Hematopoietic multipotent progenitor cell treated with erythropoietin and hydrocortisone succinate and interleukin-3 and kit ligand, for 4 days (in vitro differentiated cells): ENCODE data around the gene ARHGAP10.
"Not testable (repeated sequence)": the region's sequence is repeated elsewhere in the genome, so short reads cannot be mapped to it uniquely, and the experiment has no call there.

ENCODE experiments used
- DNase-seq: peaks from one replicate; pipeline ENCODE4 v3.0.0-alpha.2; 2015

The ARHGAP10 gene

DNA sequence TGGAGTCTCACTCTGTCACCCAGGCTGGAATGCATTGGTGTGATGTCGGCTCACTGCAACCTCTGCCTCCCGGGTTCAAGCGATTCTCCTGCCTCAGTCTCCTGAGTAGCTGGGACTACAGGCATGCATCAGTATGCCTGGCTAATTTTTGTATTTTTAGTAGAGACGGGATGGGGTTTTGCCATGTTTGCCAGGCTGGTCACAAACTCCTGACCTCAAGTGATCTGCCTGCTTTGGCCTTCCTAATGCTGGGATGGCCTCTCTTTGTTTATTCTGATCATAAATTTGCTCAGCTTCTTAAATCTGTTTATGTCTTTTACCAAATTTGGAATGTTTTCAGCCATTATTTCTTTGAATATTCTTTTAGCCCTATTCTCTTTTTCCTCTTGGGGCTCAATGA, 67.2 kb downstream of the ARHGAP10 start:
- not testable (repeated sequence) for DNase-seq

DNA sequence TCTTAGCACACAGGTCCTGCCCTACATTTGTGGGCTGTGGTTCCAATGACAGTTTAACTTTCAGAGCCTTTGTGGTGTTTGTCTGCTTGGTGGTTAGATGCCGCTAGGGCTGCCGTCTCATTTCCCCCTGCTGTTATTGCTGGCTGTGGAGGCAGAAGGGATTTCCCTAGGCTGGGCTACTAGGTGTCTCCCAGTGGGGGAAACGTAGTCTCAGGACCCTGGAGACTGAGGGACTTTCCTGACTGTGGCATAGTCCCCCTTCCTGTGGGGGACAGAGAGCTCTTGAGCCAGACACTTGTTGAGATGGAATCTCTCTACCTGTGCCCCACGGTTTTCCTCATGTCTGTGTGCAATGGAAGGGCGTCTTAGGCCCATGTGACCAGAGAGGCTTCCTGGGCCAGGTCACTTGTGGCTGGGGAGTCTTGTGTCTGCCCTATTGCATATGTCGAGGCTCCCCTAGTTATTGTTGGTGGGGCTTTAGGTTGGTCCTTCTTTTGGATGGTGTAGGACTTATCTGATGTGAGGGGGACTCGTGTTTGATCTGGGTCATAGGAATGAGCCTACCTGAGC, 68.2 kb downstream of the ARHGAP10 start:
- DNase-seq, result peak; percentile 89

DNA sequence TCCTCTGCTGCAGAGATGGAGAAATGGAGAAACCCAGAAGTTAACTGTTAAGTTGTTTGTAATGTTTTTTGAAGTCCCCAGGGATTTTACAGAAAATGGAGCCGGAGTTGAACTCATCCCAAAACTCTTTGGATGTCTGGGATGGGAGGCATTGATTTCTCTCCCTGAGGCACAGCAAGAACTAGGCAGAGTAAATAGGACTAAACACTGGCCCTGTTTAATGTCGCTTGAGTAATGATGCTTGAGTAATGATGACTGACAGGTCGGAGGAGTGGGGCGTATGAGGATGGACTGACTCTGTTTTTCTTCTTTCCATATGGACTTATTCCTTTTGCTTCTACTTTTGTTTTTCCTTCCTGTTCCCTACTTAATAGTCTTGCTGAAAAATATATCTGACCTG, 69.9 kb downstream of the ARHGAP10 start:
- no peak for DNase-seq

DNA sequence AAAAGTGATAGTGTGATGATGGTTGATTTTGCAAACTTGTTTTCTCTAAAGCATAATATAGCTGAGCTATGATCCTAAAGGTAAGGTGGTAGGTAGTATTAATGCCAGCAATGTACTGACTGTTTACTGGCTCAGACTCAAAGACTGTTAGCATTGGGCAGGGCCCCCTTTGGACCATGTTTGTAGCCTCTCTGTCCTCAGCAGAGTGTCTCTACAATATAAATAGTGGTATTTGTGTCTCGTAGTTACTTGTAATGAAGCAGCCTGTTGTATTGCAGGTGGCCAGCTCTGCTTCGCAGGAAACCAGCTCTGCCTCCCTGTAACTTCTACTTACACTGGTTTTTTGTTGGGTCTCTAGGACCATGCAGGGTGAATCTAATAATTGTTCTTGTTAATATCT, 70.5 kb downstream of the ARHGAP10 start:
- no peak for DNase-seq

DNA sequence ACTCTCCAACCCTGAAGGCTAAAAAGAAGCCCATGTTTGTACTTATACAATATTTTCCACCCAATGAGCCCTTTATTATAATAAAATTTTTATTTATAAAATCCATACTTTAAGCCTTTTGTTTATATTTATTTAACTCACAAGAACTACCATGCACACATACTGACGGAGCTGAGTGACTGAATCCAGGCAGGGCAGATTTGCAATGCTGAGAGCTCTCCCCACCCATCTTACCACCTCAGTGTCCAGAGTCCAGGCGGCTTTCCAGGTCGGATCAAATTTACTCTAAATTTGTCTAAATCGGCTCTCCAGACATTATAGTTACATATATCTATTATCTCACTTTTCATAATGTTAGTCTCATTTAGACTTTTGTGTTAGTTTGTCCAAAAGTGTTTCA, 74.1 kb downstream of the ARHGAP10 start:
- DNase-seq, result no peak

DNA sequence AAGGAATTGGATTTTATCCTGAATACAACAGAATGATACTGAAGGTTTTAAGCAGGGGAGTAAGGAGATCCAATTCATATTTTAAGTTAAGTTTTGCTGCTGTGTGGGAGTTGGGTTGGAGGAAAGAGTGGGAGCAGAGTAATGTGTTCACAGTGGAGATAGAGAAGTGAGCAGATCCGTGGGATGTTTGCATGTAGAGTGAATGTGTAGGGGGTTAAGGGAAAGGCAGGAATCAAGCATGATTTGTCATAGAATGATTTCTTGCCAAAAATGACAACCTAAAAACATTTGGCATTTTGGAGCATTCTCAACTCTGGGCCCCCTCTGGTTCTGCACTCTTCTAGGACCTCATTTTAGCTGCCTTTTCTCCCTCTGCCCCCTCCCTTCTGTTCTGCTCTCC, 76.6 kb downstream of the ARHGAP10 start:
- DNase-seq, result no peak

DNA sequence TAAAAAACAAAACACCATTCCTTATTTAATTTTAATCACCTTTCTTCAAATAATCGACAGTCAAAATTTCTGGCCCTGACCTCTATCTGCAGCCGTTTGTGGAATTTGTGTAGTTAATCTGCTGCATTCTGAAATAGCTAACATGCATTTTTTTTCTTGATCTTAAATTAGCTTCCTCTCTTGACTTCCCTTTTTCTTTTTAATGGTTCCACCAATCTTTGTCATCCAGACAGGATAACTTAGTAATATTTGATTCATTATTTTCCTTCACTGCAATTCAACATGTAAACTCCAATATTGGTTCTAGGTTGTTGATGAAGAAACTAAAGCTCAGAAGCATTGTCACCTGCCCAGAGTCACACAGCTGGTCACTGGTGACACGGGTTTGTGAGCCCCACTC, 77.3 kb downstream of the ARHGAP10 start:
- DNase-seq, result peak; percentile 66

DNA sequence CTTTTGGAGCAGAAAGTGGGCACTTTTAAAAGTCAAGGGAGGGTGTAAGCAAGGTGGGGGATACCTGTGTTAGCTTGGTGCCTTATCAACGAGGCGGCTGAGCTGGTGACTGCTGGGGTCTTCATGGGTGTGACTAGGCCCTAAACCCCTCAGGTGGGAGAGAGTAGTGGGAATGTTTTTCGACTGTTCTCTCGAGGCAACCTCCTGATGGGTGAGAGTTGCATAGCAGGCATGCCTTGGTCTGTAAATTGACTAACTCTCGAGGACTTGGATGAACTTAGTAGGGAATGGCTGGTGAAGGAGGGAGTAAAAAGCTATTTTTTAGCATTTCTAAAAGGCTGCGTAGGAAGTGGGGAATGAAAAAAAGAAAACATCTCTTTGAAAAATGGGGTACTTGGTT, 80.0 kb downstream of the ARHGAP10 start:
- DNase-seq, result no peak

DNA sequence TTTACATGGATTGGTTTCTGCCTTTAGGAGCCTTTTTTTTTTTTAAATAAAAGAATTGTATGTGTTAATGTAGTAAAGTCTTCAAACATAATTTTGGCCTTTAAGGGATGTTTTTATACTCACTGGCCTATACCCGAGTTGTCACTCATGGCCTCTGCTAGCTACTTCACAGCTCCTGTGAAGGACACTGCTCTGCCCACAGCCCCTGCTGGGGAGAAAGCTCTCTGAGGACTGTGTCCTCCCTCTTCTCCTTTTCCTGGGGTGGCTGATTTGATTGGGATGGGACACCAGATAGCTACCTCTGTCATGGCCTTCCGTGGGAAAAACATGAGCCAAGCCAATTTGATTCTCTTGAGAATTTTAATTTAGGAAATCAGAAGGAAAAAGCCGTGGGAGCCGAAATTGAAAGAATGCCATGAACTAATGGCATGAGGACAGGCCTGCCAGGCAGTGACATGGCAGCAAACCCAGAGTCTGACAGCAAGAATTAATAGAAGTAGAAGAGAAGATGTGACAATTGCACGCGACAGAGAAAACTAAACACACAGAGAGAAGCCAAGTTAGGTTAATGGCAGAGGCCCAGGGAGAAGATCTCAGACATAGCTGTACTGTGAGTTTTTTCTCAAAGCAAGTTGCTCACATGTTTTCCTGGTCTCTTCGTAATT, 81.4 kb downstream of the ARHGAP10 start:
- DNase-seq, result no peak

DNA sequence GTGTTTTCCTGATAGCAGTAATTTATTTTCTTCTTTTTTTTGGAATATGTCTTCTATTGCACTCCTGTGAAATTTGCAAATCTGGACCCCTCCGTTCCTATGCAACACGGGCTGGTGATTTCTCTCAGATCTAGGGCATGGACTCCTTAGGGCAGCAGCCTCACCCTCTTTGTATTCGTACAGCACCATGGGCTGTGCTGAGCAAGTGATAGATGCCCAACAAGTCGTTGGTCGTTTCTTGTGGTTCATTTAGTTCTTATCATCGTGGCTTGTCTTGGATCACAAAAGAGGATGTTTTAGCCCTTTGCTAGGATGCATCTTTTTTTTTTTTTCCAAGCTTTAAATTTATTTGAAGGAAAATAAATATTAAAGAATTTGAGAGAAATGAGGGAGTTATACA, 82.1 kb downstream of the ARHGAP10 start:
- DNase-seq, result peak; percentile 75

DNA sequence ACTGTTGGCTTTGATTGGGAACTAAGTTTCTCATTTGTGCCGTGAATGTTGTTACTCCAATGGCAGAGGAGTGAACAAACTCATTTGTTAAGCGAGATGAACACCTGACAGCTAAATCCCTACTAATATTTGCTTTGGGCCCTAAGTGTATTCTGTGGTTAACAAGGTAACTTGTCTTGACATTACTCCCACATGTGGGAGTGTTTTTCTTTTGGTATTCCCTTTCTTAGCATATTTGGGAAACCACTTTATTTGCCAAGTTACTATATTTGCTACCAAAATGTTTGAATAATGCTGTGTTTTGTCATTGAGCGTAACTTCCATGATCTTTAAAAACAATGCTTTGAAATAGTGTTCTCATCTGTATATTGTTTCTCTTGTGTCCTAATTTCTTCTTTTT, 82.5 kb downstream of the ARHGAP10 start:
- DNase-seq, result no peak

DNA sequence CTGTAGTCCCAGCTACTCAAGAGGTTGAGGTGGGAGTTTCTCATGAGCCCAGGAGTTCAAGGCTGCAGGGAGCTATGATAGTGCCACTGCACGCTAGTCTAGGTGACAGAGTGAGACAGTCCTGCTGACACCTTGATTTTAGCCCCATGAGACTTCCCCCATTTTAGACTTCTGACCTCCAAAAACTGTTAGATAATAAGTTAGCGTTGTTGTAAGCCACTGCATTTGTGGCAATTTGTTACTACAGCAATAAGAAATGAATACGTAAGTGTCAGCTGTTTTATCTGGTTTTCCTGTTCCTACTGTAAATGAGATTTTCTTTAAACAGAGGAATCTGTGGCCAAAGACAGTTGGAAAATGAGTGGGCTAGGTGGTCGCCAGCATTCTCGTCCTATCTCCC, 83.9 kb downstream of the ARHGAP10 start:
- DNase-seq, result peak; percentile 26

DNA sequence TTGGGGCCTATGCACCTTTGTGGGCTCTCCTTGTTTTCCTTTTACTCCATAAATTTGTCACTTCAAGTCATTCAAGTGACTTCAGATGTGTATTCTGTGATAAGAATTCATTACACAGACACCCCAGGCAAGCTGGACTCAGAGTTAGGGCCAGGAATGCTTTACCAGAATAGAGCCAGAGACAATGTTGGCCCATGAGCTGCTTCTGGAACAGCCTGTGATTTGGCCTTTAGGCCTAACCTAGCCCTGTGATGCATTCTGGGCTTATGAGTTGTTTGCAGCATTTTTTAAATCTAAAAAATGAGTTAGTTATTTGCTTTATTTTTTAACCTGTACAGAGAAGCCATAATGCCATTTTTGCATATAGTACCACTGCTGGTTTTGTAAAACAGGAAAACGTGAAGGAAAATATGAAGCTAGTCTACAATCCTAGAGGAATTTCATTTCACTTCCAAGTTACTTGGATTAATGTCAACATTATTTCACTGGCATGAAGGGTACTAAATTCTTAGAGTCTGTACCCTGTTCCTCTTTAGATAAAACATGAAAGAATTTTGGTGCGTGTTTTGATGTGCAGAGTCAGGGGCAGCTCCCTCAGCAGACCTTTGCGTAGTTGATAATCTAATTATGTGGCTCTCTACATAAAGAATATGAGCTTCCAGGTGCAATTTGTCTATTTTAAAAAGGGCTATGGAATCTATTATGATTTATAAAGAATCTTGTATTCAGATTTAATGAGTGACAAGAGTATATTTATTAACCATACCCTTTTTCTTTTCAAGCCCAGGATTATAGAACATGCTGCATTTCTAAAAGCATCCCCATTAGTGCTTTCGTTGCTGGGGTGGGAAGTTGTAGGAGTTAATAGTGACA, 84.7 kb downstream of the ARHGAP10 start:
- DNase-seq, result no peak

DNA sequence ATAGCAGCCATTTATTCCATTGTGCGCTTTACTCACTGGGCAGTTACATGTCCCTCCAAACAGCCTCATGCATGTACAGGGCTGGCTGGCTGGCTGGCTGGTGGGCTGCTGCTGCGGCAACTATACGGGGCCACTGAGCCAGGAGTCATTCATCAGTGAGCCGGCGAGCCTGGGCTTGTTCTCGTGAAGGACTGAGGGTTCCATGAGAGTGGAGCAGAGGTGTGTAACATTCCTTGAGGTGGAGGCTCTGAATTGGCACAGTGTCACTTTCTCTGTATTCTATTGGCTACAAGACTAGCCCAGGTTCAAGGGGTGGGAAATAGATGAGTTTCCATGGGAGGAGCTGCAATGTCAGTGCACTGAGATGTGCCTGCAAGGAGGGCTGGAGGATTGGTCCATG, 89.1 kb downstream of the ARHGAP10 start:
- no peak for DNase-seq

DNA sequence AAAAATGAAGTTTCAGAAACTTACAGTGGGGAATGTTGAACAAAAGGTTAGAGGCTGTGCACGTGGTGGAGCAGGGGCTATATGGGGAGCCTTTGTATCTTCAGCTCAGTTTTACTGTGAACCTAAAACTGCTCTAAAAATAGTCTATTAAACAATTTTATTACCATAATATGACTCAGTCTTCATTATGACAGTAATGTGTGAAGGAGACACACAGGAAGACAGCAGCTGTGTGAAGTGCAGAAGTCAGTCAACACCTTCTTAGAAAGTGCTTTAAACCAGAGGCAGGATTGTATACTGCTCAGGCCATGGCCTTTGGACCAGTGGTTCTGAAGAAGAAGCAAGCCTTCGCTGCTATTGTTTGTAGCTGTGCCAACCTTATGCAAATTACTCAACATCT, 89.7 kb downstream of the ARHGAP10 start:
- no peak for DNase-seq

DNA sequence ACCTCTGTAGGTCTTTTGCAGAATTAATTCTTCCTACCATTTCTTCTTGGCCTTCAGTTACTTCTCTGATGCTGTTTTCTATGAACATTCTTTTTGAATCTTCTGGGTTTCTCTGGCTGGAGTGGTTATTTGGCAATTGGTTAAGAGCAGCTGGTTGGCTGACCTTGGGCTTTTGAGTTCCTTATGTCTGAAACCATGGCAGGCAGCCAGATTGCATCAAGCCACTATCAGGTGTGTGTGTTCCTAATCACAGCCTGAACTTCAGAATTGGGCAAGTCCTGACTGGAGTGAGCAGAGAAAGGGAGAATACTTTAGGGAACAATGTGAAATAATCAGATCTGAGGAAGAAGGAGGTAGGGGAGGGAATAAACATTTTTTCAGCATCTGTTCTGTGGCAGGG, 90.2 kb downstream of the ARHGAP10 start:
- DNase-seq, result peak; percentile 56

DNA sequence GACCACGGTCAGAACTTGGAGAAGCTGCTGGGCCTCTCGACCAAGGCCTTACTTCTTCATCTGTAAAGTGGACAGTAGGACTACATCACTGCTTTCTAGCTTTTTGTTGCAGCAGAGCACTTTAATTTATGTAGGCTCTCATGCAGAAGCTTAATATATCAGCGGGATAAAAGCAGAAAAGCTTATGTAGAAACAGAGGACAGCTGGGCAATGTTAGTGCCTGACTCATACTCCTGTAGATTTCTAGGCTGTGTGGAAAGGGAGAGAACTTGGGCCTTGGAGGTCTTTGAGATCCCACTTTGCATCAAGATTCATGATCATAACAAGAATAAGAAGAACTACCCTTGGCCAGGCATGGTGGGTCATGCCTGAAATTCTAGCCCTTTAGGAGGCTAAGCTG, 91.2 kb downstream of the ARHGAP10 start:
- no peak for DNase-seq

DNA sequence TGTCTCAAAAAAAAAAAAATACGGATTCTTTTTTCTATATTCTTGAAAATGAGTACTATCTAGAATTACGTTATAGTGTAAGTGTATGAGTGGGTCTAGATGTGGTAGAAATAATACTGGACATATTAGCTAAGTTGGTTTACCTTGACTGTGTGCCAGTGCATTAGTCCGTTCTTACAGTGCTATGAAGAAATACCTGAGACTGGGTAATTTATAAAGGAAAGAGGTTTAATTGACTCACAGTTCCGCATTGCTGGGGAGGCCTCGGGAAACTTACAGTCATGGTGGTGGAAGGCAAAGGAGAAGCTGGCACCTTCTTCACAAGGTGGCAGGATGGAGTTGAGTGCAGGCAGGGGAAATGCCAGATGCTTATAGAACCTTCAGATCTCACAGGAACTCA, 92.4 kb downstream of the ARHGAP10 start:
- DNase-seq, result no peak

DNA sequence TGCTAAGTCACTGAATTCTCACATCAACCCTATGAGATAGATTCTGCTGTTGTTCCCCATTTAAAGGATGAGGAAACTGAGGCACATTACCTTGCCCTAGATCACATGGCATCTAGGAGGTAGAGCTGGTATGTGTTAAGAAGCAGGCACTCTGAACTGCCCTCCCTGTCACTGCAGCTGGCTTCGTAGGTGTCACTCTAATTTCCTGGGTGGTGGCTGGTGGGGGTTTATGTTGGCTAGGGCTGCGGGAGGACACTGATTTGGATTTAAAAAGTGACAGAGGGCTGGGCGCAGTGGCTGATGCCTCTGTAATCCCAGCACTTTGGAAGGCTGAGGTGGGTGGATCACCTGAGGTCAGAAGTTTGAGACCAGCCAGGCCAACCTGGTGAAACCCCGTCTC, 93.0 kb downstream of the ARHGAP10 start:
- no peak for DNase-seq

DNA sequence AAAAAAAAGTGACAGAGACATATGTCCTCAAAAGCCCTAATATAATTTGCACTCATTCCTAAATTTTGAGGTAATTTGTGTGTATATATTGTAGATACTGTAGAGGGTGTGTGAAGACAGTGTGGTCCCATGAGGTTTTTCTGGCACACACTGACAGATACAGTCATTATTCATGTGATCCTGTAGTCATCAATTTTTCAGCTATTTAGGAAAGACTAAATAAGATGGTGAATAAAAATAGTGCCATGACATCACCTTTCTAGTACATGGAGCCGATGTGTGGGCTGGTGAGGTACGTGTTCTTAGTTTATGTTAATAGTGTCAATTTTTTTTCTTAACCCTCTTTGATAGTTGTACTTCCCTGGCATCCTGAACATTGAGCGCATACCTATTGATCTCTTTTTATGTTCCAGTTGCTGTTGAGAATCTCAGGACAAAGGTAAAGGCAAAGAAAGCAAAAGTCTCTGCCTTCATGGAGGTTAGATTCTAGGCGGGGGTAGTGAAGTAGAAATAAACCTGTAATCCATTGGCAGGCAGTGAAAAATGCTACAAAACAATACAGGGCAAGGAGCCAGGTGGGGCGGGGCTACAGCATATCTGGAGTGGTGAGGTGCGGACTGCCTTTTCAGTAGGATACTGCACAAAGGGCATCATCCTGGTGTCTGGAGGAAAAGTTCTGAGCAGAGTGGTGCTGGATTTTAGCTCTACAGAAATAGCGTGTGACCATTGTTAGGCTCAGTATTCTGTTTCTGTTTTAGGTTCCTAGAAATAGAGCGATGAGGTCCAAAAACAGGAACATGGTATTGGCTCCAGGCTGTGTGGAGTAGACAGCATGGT, 93.8 kb downstream of the ARHGAP10 start:
- peak; percentile 61 for DNase-seq

DNA sequence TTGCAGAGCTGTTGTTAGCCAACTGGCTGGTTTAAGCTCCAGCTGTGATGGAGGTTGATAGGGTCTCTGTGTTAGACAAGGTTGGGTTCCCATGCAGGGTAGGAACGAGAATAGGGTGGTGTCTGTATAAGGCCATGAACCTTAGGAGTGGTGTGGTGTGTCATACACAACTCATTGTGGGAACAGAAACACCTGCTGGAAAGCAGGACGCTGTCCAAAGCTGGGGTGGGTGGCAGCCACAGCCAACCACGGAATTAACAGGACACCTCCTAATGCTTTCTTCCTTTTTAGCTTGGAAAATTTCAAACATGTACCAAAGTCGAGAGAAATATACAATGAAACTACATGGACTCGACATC, 94.4 kb downstream of the ARHGAP10 start:
- no peak for DNase-seq

DNA sequence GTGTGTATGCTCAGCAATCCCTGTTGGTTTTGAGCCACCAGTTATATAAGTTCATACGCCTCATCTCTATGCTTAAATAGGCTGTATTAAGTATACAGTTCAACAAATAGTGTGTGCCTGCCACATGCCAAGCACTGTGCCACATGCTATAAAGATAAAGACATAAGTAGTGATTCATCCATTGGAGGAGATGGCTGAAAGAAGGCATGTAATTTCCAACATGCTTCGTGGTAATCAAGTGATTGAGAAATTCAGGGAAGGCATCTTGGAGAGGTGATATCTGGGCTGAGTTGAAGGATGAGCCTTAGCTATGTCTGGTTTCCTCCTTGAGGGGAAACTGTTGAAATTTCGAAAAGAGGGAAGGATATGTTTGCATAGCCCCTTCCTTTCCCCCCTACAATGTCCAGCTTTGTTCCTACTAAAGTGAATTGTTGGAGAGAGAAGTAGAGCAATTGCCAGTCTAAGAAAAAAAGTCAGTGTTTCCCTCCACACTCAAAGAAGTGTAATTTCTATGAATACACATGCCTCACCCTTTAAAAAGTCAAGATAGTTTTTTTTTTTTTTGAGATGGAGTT, 96.5 kb downstream of the ARHGAP10 start:
- DNase-seq, result peak; percentile 20
